HG02763 (cell line): Measurements from ENCODE around the gene MAPK8IP1.

Experiments used
- ATAC-seq: cut with Tn5 transposase; IDR thresholded peaks from one replicate; pipeline ENCODE4 v1.9.1; 2021; ENCODE audit warnings: mild to moderate bottlenecking, moderate library complexity; ENCODE audit not compliant: unreplicated experiment

MAPK8IP1 gene

DNA sequence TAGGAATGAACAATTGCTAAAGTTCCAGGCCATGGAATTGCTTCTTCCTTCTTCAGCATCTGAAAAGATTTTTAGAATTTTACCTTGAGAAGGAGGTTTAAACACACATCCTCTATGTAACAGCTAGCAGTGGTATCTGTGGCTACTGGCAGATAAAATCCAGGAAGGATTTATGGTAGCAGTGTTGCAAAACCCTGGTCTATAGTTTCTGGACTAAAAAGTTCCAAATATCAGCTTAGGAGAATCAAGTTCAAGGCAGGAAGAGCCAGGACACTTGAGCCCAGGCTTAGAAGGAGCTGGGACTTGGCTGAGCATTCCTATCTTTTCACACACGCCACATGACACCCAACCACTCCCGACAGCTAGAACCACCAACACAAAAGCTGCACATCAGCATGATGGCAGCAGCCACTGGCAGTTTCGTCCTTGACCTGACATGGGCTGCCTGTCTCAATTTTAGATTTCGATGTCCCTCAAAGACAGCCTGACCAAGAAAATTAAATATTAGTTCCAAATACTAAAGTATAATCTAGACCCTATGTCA, 51.1 kb downstream of the MAPK8IP1 start:
- ATAC-seq: no peak

DNA sequence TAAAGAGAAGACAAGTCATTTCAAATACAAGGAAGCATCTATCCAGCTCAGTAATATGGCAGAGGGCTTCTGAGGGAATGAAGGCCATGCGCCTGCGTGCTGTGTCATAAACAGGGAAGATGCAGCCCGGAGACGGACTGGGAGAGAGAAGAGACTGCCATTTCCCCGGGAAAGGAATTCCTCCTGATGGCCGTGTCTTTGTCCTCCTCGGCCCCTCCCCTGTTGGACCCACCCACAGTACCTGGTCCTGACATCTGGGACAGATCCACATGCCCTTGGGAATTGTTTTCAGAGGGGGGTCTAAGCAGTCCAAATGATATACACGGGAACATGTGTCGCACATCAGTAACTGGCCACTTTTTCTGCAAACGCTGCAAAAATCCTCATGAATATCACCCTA, 52.5 kb downstream of the MAPK8IP1 start:
- ATAC-seq: no peak

DNA sequence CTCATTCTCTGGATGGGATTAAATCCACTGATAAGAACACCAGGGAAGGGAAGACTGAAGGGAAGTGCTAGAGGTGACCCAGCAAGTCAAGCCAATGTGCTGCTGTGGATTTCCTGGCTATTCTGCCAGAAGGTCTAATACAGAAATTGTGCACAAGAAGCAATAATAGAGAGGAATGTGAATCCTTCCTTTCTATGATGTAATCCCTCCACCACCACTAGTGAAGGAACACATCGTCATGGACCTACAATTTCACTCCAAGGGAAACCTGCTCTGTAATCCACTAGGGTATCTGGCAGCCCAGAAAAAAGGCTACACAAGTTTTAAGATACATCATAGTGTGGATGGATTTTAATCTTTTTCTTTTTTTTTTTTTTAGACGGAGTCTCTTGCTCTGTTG, 54.4 kb downstream of the MAPK8IP1 start:
- no peak for ATAC-seq

GRCh38 chr11:45941285-45941684, 55.8 kb downstream of the MAPK8IP1 start:
- ATAC-seq: no peak

- ATAC-seq: no peak
Observed at GRCh38 chr11:45942381-45942780, 56.9 kb downstream of the MAPK8IP1 start.

- no peak for ATAC-seq
Observed at GRCh38 chr11:45945397-45945999, 60.0 kb downstream of the MAPK8IP1 start.

DNA sequence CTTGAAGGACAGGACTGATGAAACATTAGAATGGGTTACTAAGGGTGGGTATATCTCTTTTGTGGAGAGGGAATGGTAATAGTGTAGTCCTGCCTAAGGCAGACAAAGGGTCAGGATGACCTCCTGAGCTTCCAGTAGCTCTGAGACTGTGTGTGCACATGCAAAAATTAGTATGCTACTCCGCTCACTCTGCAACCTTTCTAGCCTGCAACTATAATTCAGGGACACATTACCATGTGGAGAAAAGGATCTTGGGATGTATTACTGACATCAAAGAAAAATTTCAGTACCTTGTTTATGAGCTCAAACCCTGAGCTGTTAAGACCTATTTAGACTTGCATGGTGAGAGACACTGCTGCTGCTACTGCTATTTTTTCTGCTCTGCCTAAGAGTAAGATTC, 62.4 kb downstream of the MAPK8IP1 start:
- ATAC-seq: no peak

- no peak for ATAC-seq
Observed at GRCh38 chr11:45948356-45948755, 62.9 kb downstream of the MAPK8IP1 start.

- ATAC-seq: no peak
Observed at GRCh38 chr11:45949992-45950407, 64.5 kb downstream of the MAPK8IP1 start.
